ENCODE results near the gene MDP1. TPM values are rescaled to one million over a fixed set of nuclear protein-coding genes. Genes with fewer than 3 reads are reported as not detected.

The MDP1 gene
- total and polyA plus RNA-seq, 9 donors: 7.4 to 24.9 (median 8.6) TPM

DNA sequence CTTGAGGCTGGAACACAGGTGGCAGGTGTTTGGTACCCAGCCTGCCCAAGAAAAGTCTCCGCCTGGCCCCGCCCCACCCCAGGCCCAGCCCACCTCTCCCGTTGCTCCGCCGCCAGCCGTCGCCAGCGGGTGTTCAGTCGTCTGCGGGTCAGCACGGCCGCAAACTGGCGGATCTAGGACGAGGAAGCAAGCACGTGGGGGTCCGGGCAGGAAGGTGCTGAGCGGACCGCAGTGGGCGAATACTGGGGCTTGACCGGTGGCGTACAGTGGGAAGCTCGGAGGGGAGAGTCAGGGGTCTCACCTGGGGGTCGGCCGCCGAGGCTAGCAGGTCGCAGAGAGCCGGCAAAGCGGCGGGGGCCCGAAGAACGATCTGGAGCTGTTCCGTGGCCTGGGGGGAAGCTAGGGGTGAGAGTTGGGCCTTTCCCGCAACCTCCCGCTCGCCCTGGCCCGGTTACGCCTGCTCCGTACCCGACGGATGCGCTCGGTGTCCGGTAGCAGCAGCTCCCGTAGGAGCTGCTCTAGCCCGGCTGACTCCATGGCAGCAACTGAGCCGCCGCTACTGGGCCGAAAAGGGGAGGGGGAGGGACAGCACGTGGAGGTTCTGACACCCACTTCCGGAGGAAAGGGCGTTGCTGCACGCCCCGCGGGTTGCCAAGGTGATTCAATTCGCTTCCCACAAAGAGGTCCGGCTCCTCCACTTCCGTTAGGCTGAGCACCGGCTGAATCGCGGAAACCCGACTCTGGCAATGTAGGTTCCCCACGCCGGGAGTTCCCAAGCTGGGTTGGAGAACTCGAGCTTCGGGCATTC lies 27.4 kb downstream of the MDP1 start, which contains the start of gene IPO4:
Gene IPO4, minus strand, starts transcription at position 566 of the 808 bp plus-strand sequence. Its CDS starts 29 bp downstream, at position 537.
- under 1% methylated on average over 62 of the region's 65 CpGs for whole genome bisulfite sequencing (ENCODE audit: insufficient coverage)
- no peaks in the 10 kb centered on the region for H3K27me3 ChIP-seq (ENCODE audit: control insufficient read depth, insufficient read depth, low read length)
- peaks cover 16% of the 10 kb centered on the region for H3K4me1 ChIP-seq (ENCODE audit: control insufficient read depth, insufficient read depth, low read length)
- peaks cover 67% of the 10 kb centered on the region for H3K36me3 ChIP-seq (ENCODE audit: control insufficient read depth, insufficient read depth, low read length)
- peak within 1 kb of the TSS; percentile 79 for H3K4me3 ChIP-seq (ENCODE audit: low read length)
- peak; percentile 99 for DNase-seq
- H3K27ac ChIP-seq (ENCODE audit: low read length): peak within 1 kb of the TSS; percentile 60
- H3K9me3 ChIP-seq (replicated peaks; ENCODE audit: control insufficient read depth, low read depth, low read length): no peaks in the 10 kb centered on the region

DNA sequence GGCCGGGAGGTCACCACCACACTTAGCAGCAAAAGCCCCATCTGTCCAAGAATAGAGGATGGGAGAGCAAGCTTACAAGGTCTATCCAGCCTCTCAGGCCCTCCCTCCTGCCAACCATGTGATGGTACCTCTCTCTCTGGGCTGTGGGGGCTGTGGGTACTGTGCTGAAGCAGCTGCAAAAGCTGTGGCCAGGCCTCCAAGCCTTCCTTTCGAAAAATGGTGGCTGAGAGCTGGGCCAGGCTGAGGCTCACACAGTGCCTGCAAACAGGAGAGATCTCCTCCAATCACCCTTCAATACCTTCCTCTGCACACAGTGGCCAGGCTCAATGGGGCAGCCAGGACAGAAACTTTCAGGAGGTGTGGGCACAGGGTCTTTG lies 28.3 kb downstream of the MDP1 start:
- 88% methylated on average over 1 of the region's 2 CpGs for WGBS (ENCODE audit: insufficient coverage)
- Histone ChIP-seq H3K4me1 (ENCODE audit: control insufficient read depth, insufficient read depth, low read length) (peaks cover 16% of the 10 kb centered on the region), H3K36me3 (ENCODE audit: control insufficient read depth, insufficient read depth, low read length) (peaks cover 69% of the 10 kb centered on the region), H3K9me3 (replicated peaks; ENCODE audit: control insufficient read depth, low read depth, low read length) (no peaks in the 10 kb centered on the region), H3K4me3 (ENCODE audit: low read length) (peak overlapping the region; percentile 79), H3K27me3 (ENCODE audit: control insufficient read depth, insufficient read depth, low read length) (no peaks in the 10 kb centered on the region), H3K27ac (ENCODE audit: low read length) (no peak overlapping the region)
- no peak for DNase-seq

DNA sequence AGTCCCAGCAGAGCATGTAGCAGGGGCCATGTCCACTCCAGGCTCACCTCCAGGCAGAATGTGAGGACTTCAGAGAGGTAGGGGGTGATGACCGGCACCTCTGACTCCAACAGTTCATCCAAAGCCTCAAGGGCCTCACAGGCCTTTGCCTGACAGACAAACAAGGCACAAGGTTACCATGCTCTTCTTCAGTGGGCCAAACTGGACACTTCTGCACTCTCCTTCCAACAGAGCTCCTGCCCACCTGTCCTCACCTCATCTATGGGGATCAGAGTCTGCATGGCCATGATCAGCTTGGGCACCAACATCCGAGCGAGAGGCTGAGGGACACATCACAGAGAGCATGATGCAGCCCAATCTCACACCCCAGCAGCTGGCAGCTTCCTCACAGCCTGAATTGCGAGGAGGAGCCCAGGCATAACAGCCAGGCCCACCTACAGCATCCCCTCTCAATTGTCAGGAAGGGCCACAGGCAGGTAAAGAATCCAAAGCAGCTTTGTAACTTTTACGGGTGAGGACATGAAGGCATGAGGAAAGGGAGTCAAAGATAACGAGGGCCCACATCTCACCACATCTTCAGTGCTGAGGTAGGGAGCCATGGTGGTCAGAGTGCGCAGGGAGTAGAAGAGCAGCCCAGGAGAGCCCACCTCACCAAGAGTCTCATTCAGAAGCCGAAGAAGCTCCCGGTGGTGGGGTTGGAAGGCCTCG lies 28.9 kb downstream of the MDP1 start:
- DNase-seq: no peak
- Histone ChIP-seq H3K9me3 (replicated peaks; ENCODE audit: control insufficient read depth, low read depth, low read length) (no peaks in the 10 kb centered on the region), H3K27ac (ENCODE audit: low read length) (no peak overlapping the region), H3K4me1 (ENCODE audit: control insufficient read depth, insufficient read depth, low read length) (peaks cover 16% of the 10 kb centered on the region), H3K36me3 (ENCODE audit: control insufficient read depth, insufficient read depth, low read length) (peaks cover 69% of the 10 kb centered on the region), H3K4me3 (ENCODE audit: low read length) (no peak overlapping the region), H3K27me3 (ENCODE audit: control insufficient read depth, insufficient read depth, low read length) (no peaks in the 10 kb centered on the region)
- 100% methylated on average over 3 of the region's 10 CpGs for WGBS (ENCODE audit: insufficient coverage)

DNA sequence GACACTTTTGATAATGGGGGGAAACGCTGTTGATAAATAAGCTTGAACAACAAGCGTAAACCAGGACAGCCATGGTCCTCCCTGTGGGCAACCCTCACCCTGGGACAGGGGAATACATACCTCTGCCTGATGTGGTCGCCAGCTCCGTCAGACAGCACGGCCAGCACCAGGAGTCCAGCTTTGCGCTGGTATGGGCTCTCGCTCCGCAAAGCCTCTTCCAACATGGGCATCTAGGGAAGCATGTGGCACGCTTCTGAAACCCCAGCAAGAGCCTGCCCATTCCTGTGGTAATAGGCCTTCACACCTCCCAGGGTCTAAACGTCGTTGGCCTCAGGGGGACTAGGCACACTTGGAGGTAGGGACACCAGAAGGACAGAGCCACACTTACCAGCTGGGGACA lies 30.1 kb downstream of the MDP1 start:
- peaks cover 73% of the 10 kb centered on the region for H3K36me3 ChIP-seq (ENCODE audit: control insufficient read depth, insufficient read depth, low read length)

DNA sequence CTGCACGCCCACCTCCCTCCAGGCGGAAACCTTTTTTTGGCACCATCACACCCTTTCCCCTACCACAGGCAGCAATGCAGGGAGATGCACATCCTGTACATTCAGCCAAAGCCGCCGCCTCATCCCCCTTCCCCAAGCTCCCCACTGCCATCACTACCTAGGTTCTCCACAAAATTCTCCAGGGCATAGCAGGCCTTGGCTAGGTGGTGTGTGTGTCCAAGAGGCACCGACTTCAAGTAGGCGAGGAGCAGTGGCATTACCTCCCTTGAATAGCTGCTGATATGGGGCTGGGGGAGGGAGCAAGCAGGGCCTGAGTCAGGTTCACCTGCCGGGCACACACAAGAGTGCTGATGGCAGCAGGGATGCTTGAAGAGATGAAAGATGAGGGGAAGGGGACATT lies 30.8 kb downstream of the MDP1 start:
- H3K4me1 ChIP-seq (ENCODE audit: control insufficient read depth, insufficient read depth, low read length): peaks cover 16% of the 10 kb centered on the region
- H3K27ac ChIP-seq (ENCODE audit: low read length): no peak overlapping the region
- H3K27me3 ChIP-seq (ENCODE audit: control insufficient read depth, insufficient read depth, low read length): no peaks in the 10 kb centered on the region
- no peak overlapping the region for H3K4me3 ChIP-seq (ENCODE audit: low read length)
- 90% methylated on average over 5 of the region's 7 CpGs for WGBS (ENCODE audit: insufficient coverage)
- H3K9me3 ChIP-seq (replicated peaks; ENCODE audit: control insufficient read depth, low read depth, low read length): no peaks in the 10 kb centered on the region
- peaks cover 75% of the 10 kb centered on the region for H3K36me3 ChIP-seq (ENCODE audit: control insufficient read depth, insufficient read depth, low read length)
- no peak for DNase-seq

More for the DNA sequence above, 30.1 kb downstream of the MDP1 start:
- Histone ChIP-seq H3K9me3 (replicated peaks; ENCODE audit: control insufficient read depth, low read depth, low read length) (no peaks in the 10 kb centered on the region), H3K4me3 (ENCODE audit: low read length) (no peak overlapping the region), H3K4me1 (ENCODE audit: control insufficient read depth, insufficient read depth, low read length) (peaks cover 16% of the 10 kb centered on the region), H3K27ac (ENCODE audit: low read length) (no peak overlapping the region), H3K27me3 (ENCODE audit: control insufficient read depth, insufficient read depth, low read length) (no peaks in the 10 kb centered on the region)
- WGBS (ENCODE audit: insufficient coverage): 93% methylated on average over 10 of the region's 11 CpGs
- no peak for DNase-seq

DNA sequence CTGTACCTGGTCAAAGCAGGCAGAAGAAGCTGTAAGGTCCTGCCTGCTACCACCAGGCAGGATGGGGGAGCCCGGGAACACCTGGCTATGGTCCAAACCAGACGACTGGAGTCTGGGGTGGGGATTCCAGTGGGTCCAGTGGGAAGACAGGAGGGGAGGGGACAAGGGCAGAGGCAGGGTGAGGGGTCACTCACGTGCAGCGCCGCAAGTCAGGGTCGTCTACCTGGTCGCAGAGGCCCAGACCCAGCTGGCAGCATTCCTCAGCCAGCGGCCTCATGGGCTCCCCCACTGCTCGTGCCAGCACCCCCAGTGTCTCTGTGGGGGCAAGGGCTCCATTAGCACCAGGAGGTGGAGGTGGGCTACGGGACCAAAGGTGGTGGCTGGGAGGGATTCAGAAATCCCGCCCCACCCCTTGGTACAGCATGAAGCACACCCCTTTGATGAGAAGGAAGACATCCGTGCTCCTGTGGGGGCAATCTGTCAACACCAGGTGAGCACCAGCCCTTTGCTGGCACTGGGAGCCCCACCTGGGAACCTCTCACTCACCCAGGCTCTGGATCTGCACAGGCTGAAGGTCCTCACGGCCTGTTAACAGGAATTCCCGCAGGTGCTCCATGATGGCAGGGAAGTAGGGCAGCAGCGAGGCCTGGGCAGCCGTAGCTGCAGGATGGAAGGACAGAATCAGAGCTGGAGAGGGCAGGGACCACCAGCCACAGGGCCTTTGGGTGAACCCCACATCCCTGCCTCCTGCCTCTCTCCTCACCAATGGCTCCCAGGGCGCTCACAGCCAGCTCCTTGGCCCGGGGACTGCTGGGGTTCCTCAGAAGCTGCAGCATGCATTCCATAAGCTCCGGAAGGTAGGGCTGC lies 31.5 kb downstream of the MDP1 start:
- H3K9me3 ChIP-seq (replicated peaks; ENCODE audit: control insufficient read depth, low read depth, low read length): no peaks in the 10 kb centered on the region
- H3K4me3 ChIP-seq (ENCODE audit: low read length): no peak overlapping the region
- H3K27me3 ChIP-seq (ENCODE audit: control insufficient read depth, insufficient read depth, low read length): no peaks in the 10 kb centered on the region
- peaks cover 16% of the 10 kb centered on the region for H3K4me1 ChIP-seq (ENCODE audit: control insufficient read depth, insufficient read depth, low read length)
- H3K36me3 ChIP-seq (ENCODE audit: control insufficient read depth, insufficient read depth, low read length): peaks cover 79% of the 10 kb centered on the region
- no peak overlapping the region for H3K27ac ChIP-seq (ENCODE audit: low read length)
- 86% methylated on average over 19 of the region's 19 CpGs for WGBS (ENCODE audit: insufficient coverage)
- no peak for DNase-seq

DNA sequence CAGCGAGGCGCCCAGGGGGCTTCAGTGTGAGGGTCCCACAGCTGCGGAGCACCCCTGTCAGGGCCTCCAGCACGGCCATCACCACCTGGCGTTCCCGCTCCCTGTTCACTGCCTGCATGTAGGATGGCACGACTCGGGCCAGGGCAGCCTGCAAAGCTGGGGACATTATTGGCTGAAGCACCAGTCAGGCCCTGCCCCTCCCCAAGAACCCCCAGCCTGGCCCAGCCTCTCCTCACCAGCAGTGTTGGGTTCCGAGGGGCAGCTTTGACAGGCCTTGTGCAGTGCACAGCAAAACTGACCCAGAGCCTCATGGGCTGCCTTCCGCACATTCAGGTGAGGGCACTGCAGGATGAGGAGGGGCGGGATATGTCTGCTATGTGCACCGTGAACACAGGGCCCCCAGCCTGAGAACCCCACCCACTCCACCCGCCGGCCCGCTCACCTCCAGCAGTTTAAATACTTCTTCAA lies 32.8 kb downstream of the MDP1 start:
- no peak for DNase-seq
- H3K27me3 ChIP-seq (ENCODE audit: control insufficient read depth, insufficient read depth, low read length): no peaks in the 10 kb centered on the region
- no peak overlapping the region for H3K27ac ChIP-seq (ENCODE audit: low read length)
- H3K9me3 ChIP-seq (replicated peaks; ENCODE audit: control insufficient read depth, low read depth, low read length): no peaks in the 10 kb centered on the region
- H3K36me3 ChIP-seq (ENCODE audit: control insufficient read depth, insufficient read depth, low read length): peaks cover 92% of the 10 kb centered on the region
- H3K4me1 ChIP-seq (ENCODE audit: control insufficient read depth, insufficient read depth, low read length): peaks cover 11% of the 10 kb centered on the region
- no peak overlapping the region for H3K4me3 ChIP-seq (ENCODE audit: low read length)
- 93% methylated on average over 8 of the region's 15 CpGs for WGBS (ENCODE audit: insufficient coverage)

DNA sequence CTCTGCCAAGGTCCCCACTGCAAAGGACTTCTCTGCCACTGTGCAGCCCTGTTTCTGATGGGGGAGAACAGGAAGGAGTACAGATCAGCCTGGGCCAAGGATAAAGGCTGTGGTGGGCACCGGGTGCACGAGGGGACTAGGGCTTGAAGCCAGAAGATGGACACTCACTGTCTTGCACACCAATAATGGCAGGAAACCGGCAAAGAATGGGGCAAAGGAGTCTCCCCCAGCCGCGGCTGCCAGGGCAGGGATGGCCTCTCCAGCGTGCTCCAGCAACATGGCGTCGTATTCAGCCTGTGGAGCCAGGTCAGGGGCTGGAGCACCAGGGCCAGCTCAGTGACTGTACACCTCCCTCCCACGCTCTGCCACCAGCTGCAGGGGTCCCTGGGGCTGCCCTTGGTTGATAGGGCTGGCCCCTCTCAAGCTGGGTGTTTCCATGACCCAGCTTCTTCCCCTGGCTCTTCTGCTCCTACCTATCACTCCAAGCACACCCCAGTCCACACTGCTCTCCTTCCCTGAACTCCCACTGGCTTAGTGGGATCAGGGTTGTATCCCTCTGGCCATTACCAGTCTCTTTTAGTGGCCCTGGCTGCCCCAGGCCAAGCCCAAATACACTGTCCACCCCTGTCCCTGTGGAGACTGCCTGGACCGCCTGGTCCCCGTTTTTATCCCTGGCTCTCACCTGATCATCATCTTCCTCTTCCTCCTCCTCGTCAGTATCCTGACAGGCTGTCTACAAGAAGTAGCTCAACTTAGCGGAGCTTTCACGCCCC lies 33.6 kb downstream of the MDP1 start:
- peaks cover 97% of the 10 kb centered on the region for H3K36me3 ChIP-seq (ENCODE audit: control insufficient read depth, insufficient read depth, low read length)

DNA sequence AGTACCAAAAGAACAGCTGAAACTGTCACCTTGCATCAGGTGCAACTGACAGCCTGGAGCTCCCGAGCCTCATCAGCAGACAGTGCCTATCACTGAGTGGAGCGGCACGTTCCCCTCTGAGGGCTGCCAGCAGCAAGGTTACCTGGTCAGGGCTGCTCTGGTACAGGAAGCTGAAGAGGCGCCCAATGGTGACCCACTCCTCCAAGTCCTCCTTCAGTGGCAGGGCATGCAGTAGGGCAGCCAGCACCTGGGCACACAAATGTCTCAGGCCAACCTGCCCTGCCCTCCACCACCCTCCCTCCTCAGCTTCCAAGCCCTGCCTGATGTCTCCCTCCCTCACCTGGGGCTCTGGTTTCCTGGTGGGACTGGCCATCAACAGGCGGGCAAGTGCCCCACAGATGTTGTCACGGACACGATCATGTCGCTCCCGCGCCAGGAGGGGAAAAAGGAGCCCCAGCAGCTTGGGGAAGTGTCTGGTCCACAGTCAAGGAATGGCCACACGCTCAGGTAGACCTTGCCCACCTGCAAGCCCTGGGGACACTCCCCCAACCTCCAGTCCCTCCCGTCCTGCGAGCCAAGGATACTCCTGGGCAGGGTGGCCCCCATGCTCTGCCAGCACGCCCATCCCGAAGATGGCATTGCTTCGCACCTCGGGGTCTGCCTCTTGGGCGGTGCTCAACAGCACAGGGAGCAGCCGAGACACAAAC lies 34.3 kb downstream of the MDP1 start:
- Histone ChIP-seq H3K27me3 (ENCODE audit: control insufficient read depth, insufficient read depth, low read length) (no peaks in the 10 kb centered on the region), H3K36me3 (ENCODE audit: control insufficient read depth, insufficient read depth, low read length) (peaks cover 97% of the 10 kb centered on the region), H3K27ac (ENCODE audit: low read length) (no peak overlapping the region), H3K4me1 (ENCODE audit: control insufficient read depth, insufficient read depth, low read length) (no peaks in the 10 kb centered on the region), H3K4me3 (ENCODE audit: low read length) (no peak overlapping the region), H3K9me3 (replicated peaks; ENCODE audit: control insufficient read depth, low read depth, low read length) (no peaks in the 10 kb centered on the region)
- 87% methylated on average over 19 of the region's 19 CpGs for WGBS (ENCODE audit: insufficient coverage)
- no peak for DNase-seq

More for the DNA sequence above, 33.6 kb downstream of the MDP1 start:
- no peaks in the 10 kb centered on the region for H3K9me3 ChIP-seq (replicated peaks; ENCODE audit: control insufficient read depth, low read depth, low read length)
- H3K4me3 ChIP-seq (ENCODE audit: low read length): no peak overlapping the region
- DNase-seq: no peak
- no peak overlapping the region for H3K27ac ChIP-seq (ENCODE audit: low read length)
- WGBS (ENCODE audit: insufficient coverage): 83% methylated on average over 9 of the region's 14 CpGs
- H3K27me3 ChIP-seq (ENCODE audit: control insufficient read depth, insufficient read depth, low read length): no peaks in the 10 kb centered on the region
- peaks cover 3% of the 10 kb centered on the region for H3K4me1 ChIP-seq (ENCODE audit: control insufficient read depth, insufficient read depth, low read length)
